Activated CD4-positive, CD25-positive, alpha-beta regulatory T cell treated with anti-CD3 and anti-CD28 coated beads, Interleukin-2, amount 50 U/mL, for 24 hours (primary cell): ENCODE results near the gene CENPN.

Experiments
- ATAC-seq, 2 donors: fragments of 150-1000 bp; cut with Tn5 transposase; one replicate each; pipeline ENCODE4 v1.10.0; 2021; ENCODE audit warnings: mild to moderate bottlenecking in 1 of 2, moderate library complexity in 1 of 2

Gene CENPN

DNA sequence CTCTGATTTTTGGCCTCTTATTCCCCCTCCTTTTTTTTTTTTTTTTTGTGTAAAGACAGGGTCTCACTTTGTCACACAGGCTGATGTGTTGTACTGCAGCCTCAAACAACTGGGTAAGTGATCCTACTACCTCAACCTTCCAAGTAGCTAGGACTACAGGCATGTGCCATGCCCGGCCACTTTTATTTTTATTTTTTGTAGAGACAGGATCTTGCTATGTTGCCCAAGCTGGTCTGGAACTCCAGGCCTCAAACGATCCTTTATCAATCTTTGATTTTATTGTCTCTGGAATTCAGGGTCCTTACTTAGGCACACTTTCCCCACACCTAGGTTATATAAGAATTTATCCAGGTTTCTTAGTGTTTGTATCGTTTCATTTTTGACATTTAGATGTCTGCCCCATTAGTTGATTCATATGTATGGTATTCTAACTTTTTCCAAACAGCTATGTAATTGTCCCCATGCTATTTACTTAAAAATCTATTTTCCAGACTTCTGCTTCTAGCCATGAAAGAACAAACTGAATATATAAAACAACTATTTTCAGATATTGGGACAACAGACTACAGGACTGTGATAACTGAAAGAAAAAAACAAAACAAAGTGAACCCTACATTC, 14.2 kb upstream of the CENPN start:
- no peak for ATAC-seq

DNA sequence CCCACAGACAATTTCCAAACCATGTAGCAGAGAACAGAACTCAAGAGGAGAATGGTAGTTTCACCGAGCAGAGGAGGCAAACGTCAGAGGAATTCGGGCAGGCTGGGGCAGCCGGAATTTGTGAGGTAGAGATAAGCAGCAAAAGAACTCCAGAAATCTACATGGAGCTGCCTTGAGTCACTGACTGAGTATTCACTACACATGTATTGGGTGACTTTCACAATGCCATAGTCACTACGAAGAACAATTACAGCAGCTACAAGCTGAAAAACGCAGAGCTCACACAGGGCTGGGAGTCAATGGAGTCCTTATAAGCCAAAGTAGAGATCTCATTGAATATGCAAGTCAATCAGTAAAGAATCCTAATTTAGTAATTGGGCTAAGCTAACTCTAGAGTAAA, 13.7 kb upstream of the CENPN start:
- ATAC-seq, result no peak

DNA sequence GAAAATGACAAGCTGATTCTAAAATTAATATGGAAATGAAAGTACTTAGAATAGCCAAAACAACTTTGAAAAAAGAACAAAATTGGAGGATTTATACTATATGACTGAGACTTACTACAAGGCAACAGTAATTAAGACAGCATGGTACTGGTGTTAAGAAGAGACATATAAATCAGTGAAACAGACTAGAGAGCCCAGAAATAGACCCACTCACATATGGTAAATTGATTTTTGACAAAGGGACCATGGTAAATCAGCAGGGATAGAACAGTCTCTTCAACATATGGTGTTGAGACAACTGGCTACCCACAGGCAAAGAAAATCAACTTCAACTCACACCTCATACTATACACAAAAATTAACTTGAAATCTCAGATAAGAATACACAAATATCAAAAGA, 13.2 kb upstream of the CENPN start:
- no peak for ATAC-seq

DNA sequence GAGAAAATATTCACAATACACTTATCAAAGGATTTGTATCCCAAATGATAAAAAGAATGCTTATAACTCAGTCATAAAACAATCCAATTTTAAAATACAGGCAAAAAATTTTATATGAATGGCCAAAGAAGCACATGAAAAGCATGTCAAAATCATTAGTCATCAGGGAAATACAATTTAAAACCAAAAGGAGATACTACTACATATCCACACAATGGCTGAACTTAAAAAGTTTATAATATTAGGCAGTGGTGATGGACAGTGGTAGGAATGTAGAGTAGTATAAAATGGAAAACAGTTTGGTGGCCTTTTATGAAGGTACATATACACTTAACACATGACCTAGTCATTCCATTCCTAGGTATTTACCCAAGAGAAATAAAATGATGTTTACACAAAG, 12.6 kb upstream of the CENPN start:
- no peak for ATAC-seq

DNA sequence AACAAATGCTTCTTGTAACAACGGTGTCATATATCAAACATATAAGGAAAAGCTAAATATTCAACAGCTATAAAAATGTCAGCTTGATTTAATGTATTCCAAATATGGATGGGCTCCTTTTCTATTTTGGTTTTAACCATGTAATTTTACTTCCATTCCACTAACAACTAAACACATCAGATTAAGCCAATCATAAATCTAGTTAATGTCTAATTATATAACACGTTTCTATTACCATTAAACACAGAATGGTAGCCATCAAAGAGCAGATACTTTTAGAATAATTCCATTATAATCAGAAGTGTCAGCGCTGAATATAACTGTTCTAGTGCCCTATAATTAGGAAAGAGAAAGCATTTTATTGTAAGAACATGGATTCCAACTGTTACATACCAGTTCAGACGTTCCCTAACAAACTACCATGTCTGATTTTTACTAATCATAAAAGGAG, 10.3 kb upstream of the CENPN start:
- ATAC-seq, result no peak

DNA sequence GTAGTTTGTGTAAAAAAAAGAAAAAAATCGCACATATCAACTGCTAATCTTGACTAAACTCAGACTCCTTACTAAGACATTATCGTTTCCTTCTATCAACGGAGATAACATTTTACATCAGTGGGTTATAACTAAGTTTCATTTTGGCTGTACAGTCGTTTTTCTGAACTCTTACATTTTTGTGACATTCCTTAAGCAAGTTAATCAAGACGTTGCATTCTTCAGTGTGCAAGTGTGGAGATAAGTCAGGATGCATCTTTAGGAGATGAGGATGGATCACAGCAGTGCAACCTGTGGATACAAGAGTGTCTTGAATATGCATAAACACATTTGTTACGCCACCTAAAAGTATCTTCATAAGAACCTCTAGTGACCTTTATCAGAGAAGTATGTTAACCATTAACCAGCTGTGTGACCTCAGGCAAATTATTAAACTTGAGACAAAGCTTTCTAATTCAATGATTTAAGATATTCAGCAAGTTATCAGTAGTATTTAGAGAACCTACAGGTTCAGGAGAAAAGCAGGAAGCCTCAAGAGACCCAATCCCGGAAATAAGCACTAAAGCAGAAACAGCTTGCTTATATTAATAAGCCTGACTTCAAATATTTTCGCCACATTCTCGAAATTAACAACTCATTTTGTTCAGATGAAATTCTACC, 9.7 kb upstream of the CENPN start:
- ATAC-seq, result peak; percentile 82 to 83

DNA sequence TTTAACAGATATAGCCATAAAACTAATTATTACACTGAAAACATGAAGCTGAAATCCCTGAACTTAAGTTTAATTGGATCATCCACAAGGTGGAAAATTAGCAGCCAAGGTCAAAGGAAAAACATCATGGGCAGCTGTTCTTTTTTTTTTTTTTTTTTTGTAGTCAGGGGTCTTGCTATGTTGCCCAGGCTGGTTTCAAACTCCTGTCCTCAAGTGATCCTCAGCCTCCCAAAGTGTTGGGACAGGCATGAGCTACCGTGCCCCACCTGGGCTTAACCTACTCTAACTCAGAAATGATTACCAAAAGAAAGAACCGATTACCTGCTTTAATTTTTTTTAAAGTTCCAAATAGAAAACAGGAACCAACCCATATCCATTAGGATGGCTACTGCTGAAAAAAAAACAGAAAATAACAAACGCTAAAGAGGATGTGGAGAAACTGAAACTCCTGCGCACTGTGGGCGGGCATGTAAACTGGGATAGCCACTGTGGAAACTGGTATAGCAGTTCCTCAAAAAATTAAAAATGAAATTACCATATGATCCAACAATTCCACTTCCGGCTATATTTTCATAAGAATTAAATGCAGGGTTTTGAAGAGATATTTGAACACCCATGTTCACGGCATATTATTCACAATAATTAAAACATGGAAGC, 8.9 kb upstream of the CENPN start:
- ATAC-seq, result no peak

DNA sequence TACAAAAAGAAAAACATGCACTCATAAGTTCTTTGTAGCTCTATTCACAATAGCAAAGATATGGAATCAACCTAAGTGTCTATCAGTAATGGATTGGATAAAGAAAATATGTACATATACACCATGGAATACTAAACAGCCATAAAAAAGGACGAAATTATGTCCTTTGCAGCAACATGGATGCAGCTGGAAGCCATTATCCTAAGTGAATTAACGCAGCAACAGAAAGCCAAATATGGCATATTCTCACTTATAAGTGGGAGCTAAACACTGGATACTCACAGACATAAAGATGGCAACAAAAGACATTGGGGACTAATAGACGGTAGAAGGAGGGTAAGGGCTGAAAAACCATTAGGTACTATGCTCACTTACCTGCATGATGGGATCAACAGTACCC, 6.1 kb upstream of the CENPN start:
- no peak for ATAC-seq

DNA sequence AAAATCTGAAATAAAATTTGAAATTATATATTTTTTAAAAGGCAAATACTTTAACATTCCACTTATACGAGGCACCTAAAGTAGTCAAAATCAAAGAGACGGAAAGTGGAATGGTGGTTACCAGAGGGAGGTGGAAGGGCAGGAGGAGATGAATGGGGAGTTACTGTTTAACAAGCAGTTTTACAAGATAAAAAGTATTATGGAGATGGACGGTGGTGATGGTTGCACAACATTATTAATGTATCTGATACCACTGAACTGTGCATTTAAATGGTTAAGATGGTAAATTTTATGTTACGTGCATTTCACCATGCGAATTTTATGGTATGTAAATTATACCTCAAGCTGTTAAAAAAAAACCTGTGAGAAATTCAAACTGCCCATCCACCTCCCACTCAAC, 5.7 kb upstream of the CENPN start:
- no peak for ATAC-seq

DNA sequence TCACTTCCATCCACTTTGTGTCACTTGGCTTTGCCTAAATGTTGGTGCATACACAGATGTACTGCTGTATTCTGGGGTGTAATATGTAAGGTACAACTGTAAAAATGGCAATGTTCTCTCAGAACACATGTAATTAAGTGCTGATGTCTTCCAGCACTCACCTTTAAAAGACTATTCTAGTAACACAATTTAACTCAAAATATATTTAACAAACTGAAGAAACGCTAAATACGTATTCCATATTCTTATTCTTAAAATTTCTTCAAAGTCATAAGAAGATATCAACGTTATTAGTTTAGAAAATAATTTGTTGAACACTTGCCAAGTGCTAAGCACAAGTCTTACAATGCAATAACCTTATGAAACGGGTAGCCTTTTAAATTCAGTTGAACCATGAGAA, 4.0 kb upstream of the CENPN start:
- no peak for ATAC-seq

DNA sequence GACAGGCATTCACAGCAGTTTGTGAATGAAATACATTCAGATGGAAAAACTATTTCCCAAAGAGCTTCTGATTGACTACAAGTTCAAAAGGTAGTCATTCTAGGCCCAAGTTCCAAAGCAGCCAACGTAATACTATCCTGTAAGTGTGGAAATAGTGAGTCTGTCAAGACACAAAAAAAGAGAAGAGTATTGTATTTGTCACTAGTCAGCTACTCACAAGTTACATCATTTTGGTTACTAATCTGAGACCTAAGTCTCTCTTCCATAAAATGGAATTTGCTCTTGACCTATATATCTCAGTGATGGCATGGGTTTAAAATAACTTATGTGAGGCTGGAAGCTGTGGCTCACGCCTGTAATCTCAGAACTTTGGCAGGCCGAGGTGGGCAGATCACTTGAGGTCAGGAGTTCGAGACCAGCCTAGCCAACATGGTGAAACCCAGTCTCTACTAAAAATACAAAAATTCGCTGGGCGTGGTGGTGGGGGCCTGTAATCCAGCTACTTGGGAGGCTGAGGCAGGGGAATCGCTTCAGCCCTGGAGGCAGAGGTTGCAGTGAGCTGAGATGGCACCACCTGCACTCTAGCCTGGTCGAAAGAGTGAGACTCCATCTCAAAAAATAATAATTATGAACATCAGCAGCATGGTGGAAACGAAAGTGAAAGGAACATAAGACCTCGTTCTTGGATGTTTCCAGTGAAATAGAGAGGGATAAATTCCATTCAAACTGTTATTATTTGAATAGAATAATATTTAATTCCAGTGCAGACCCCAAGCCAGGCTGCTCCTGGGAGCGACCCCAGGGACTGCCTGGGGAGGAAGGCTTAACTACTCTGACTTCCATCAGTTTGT, 3.2 kb upstream of the CENPN start:
- peak in 1 of 2 donors; percentile 11 for ATAC-seq

DNA sequence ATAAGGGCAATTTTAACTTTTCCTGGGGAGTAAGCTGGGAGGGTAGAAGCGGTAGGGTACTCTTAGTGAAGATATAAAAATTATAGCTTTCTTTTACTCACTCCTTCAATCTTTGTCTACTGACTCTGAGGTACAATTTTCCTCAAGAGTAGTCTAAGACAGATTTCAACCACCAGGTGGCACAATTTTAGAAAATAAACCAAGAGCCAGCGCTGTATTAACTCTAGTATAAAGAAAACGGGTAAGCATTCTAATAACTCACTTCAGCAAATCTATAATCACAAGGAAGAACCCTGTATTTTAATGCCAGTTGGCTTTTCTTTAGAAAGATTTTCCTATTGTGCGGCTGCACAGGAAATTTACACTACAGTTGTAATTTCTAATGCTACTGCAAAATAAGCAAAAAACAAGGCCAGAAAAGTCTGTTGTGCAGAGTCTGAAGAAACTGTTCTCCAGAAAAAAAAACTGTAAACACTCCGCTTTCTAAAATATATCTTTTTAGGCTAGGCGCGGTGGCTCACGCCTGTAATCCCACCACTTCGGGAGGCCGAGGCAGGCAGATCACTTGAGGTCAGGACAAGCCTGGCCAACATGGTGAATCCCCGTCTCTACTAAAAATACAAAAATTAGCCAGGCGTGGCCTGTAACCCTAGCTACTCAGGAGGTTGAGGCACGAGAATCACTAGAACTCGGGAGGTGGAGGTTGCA, 2.2 kb upstream of the CENPN start:
- no peak for ATAC-seq

DNA sequence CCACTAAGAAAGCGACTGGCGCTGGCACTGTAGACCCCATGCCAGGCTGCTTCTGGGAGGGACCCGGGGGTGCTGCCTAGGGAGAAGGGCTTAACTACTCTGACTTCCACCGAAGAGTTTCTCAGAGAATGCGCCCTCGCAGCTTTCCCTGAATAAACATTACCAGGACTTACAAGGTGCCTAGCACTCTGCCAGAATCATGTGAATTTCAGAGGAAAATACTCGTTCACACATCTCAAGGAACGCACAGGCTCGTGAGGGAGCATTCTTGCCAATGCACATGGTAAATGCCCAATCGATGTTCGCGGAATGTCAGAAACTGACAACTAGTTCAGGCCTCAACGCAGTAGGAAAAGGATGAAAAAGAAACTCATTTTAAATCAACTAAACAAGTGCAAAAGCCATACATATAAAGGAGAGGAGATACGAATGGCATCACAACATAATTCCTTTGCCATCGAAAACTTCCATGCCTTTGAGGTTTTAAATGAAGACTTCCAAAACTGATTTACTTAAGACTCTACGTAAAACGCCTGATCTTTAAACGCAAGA, 1.3 kb upstream of the CENPN start:
- ATAC-seq, result no peak

DNA sequence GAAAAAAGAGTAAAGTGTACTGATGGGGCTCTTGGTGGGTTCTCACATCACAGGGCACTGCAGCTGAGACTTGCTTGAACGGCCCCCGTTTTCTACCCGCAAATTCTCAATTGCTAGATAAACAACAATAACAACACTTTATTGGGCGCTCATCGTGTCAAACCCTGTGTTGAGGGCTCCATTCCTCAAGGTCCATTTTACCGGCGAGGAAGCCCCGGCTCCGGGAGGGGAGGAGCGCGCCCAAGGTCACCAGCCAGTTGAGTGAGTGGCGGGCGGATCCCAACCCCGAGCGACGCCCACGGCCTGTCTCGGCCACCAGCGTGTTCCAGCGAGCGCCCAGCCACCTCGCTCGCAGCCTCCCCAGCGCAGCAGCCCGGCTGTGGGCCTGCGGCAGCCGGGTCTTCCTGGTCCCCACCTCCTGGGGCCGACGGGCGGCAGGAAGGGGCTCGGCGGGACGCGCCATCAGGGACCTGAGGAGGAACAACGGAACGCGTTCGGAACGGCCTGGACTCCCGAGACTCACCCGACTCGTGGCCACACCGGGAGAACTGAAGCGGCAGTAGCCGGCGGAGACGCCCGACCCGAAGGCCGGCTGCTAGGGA, 702 bp upstream of the CENPN start:
- peak; percentile 21 to 35 for ATAC-seq

DNA sequence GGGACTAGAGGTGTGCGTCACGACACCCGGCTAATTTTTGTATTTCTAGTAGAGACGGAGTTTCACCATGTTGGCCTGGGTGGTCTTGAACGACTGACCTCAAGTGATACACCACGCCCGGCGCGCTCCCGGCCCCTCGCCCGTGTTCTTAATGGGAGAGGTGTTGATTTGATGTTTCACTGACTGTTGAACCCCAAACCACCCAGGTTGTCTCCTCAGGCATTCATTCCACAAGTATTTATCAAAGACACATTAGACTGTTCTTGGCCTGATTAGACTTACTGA, 1.4 kb downstream of the CENPN start:
- ATAC-seq, result no peak

DNA sequence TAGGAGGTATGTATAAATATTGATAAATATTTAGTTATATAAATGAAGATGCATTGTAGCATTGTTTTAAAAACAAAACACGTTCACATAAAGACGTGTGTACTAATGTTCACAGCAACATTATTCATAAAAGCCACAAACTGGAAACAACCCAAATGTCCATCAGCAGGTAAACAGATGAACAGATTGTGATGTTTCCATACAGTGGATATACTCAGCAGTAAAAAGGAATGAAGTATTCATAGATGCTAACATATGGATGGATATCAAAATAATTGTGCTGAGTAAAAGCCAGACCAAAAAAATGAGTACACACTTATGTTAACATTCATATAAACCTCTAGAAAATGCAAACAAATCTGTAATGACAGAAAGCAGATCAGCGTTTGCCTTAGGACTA, 6.0 kb downstream of the CENPN start:
- no peak for ATAC-seq

DNA sequence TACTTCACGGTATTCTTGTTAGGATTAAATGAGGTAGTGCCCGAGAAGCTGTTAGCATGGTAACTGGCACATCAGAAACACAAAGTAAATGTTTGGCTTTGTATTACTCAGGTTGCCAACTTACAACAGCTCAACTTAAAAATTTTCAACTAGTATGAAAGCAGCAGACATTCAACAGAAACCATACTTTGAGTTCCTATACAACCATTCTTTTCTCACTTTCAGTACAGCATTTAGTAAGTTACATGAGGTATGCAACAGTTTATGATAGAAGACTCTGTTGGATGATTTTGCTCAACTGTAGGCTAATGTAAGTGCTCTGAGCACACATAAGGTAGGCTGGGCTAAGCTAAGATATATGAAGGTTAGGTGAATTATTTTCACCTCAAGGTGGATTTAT, 7.7 kb downstream of the CENPN start:
- peak; percentile 25 to 65 for ATAC-seq

DNA sequence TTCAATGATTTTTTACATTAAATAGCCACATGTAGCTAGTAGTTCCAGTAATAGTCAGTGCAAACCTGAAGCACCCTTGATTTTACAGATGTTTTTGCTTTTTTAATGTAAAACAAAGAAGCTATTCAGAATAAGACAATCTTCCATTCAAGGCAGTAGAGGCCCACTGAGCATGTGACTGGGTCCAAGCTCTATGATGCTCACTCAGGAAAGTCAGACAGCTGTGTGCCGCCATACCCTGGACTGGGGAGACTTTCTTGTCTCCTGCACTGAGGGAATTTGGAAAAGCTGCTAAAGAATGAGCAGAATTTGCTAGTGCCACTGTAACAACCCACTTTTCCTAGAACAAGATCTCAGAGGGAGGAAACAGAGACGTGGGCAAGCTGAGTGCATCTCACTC, 11.5 kb downstream of the CENPN start:
- no peak for ATAC-seq

DNA sequence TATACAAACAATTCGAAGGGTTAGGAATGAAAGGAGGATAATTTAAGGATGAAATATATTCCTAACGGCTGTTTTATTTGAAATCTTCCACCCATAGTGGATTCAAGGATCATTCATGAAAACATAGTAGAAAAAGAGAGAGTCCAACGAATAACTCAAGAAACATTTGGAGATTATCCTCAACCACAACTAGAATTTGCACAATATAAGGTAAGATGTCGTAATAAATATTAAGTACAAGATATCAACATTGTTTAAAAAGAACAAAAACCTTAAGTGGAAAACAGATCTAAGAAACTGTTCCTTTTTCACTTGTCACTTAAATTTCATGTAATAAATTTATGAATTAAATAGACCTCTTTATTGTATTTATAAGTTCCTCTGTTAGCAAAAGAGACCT, 19.4 kb downstream of the CENPN start:
- no peak for ATAC-seq

DNA sequence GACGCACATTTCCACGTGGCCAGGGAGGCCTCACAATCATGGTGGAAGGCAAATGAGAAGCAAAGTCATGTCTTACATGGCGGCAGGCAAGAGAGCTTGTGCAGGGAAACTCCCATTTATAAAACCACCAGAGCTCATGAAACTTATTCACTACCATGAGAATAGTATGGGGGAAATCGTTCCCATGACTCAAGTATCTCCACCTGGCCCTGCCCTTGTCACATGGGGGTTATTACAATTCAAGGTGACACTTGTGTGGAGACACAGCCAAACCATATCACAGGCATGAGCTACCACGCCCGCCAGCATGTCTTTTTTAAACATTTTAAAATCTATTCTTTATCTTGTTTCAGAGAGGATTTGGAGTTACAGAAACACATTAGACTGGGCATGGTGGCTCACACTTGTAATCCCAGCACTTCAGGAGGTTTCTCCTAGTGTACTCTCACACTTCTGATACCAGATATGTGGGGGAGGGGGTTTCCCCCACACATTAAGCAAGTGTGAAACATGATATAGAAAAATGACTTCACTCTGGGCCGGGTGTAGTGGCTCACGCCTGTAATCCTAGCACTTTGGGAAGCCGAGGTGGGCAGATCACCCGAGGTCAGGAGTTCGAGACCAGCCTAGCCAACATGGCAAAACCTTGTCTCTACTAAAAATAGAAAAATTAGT, 23.1 kb downstream of the CENPN start:
- ATAC-seq, result peak; percentile 35 to 51

DNA sequence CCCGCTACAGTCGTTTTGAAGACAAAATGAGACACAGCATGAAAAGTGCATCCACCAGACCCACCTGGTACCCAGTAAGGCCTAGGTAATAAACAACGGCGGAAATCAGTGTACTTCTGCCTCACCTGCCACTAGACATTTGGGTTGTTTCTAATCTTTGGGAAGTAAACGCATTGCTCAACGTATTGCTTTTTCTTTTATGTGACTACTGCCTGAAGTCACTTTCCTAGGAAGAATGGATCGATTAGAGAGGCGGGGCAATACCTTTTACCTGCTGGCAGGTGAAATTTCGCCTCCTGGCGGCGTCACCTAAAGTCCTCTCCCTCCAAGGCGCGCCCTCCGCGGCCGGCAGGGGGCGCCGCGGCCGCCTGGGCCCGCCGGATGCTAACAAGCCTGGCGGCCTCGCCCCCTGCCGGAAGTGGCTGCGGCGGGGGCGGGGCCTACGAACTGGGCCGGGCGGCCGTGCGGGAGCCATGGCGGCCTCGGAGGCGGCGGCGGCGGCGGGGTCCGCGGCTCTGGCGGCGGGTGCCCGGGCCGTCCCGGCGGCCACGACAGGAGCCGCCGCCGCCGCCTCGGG, 28.5 kb downstream of the CENPN start, which contains the start of gene ATMIN:
TSS of gene ATMIN (plus strand) at position 445 of the 577 bp plus-strand sequence. CDS start at position 474, 29 bp downstream.
- peak; percentile 96 to 97 for ATAC-seq
